Panc1 (cell line): ENCODE data around the gene GPR15. TPM values are rescaled to one million over a fixed set of nuclear protein-coding genes. Genes with fewer than 3 reads are reported as not detected.

Experiments
- ATAC-seq: fragments of 200-7000 bp; cut with Tn5 transposase; 2 replicates; pipeline ENCODE4 v1.9.1; 2020; ENCODE audit warnings: mild to moderate bottlenecking, moderate library complexity
- BruUV-seq: library from RNA; stranded (reverse); fragments of 400-500 nt; replicated peaks from 2 replicates; lab custom pipeline; 2021; lab: Mats Ljungman, UMichigan
- CTCF ChIA-PET: fragments of 300-600 bp; sonication (Branson Sonifier 250); formaldehyde crosslinking; loops from one replicate; lab custom pipeline; 2022; ENCODE audit warnings: antibody characterized with exemption; lab: Charles Lee
- POLR2A ChIA-PET: fragments of 300-600 bp; sonication (Branson Sonifier 250); formaldehyde crosslinking; loops from one replicate; lab custom pipeline; 2022; ENCODE audit warnings: antibody characterized with exemption; lab: Charles Lee
- DNase-seq: peaks from one replicate; pipeline ENCODE4 v3.0.0-alpha.2; 2010; ENCODE audit warnings: low read depth, low spot score
- H3K27ac ChIP-seq: 2 replicates; pipeline ENCODE4 v1.5.1; 2011; ENCODE audit warnings: mild to moderate bottlenecking, low read length, inconsistent platforms
- H3K27me3 ChIP-seq: fragments of 200-500 bp; sonication (Bioruptor generic); 2 replicates; pipeline ENCODE4 v1.6.0; 2014; ENCODE audit warnings: low read length, inconsistent platforms; ENCODE audit not compliant: control insufficient read depth, insufficient read depth
- H3K36me3 ChIP-seq: fragments of 200-500 bp; sonication (Bioruptor generic); 2 replicates; pipeline ENCODE4 v1.5.1; 2014; ENCODE audit warnings: inconsistent platforms, mild to moderate bottlenecking, low read length, moderate library complexity; ENCODE audit not compliant: control insufficient read depth, insufficient read depth
- H3K4me1 ChIP-seq: 2 replicates; pipeline ENCODE4 v1.5.1; 2011; ENCODE audit warnings: inconsistent platforms, mild to moderate bottlenecking, low read length, moderate library complexity; ENCODE audit not compliant: control insufficient read depth, insufficient read depth
- H3K4me3 ChIP-seq, 2 experiments: 2 replicates each; pipeline ENCODE4 v1.5.1; 2011 to 2012; ENCODE audit warnings: low read depth in 2 of 2, low read length in 2 of 2, mild to moderate bottlenecking in 2 of 2, inconsistent platforms in 1 of 2, moderate library complexity in 1 of 2
- H3K9me3 ChIP-seq: fragments of 200-500 bp; sonication (Bioruptor generic); 2 replicates; pipeline ENCODE4 v1.5.1; 2014; ENCODE audit warnings: low read depth, mild to moderate bottlenecking, inconsistent platforms, low read length, moderate library complexity; ENCODE audit not compliant: control insufficient read depth, insufficient read depth
- POLR2AphosphoS5 ChIP-seq: IDR thresholded peaks from 2 replicates; pipeline ENCODE4 v1.6.1; 2012; ENCODE audit warnings: mild to moderate bottlenecking, low read depth, low read length, moderate library complexity
- SIN3A ChIP-seq: IDR thresholded peaks from 2 replicates; pipeline ENCODE4 v1.6.1; 2012; ENCODE audit warnings: low read depth, mild to moderate bottlenecking, low read length, moderate library complexity, borderline replicate concordance; ENCODE audit not compliant: insufficient read depth
- TCF7L2 ChIP-seq: IDR thresholded peaks from 2 replicates; pipeline ENCODE4 v1.6.1; 2011; ENCODE audit warnings: mild to moderate bottlenecking, low read depth, low read length, inconsistent platforms
- in situ Hi-C: cut with HindIII; loops from 2 replicates; pipeline ENCODE4 v1.10.0; 2016; ENCODE audit warnings: low sequenced_read_pairs, low pct_unique_long_range_greater_than_20kb
- intact Hi-C: fragments of 100-400 bp; cut with micrococcal nuclease; formaldehyde crosslinking; loops from one replicate; pipeline ENCODE4 v1.10.0; 2022; ENCODE audit not compliant: unreplicated experiment
- total RNA-seq: library from RNA; stranded (reverse); gene quantifications from one replicate; pipeline ENCODE4 v1.2.1, GENCODE V29; 2021; ENCODE audit not compliant: unreplicated experiment
- TF ChIP-seq, protein P1 (sequence below): fragments of 450-650 bp; IDR thresholded peaks from 2 replicates; pipeline ENCODE4 v1.5.1; 2017; ENCODE audit warnings: mild to moderate bottlenecking
- TF ChIP-seq, protein P2 (sequence below), 2 experiments: IDR thresholded peaks; 2 replicates each; pipeline ENCODE4 v1.6.1; 2011 to 2012; ENCODE audit warnings: low read depth in 2 of 2, control low read depth in 1 of 2, low read length in 1 of 2, mild to moderate bottlenecking in 1 of 2, moderate library complexity in 1 of 2; ENCODE audit not compliant: insufficient read depth in 1 of 2

Gene GPR15
- total RNA-seq, 1 experiment from 2014 or later, result not detected

GRCh38 chr3:98501863-98502576, 29.8 kb upstream of the GPR15 start:
- in situ Hi-C loops (no loop called here), intact Hi-C loops (no loop called here)
- Histone ChIP-seq H3K9me3 (no peaks in the 10 kb centered on the region), H3K27me3 (peaks cover 6% of the 10 kb centered on the region; the same call in 1 of the 2 replicates), H3K36me3 (no peaks in the 10 kb centered on the region), H3K4me1 (no peaks in the 10 kb centered on the region), H3K4me3 (no peak overlapping the region), H3K27ac (no peak overlapping the region)
- CTCF ChIA-PET, result no interaction called here
- BruUV-seq, result no TSS peak
- ATAC-seq (no peak), DNase-seq (no peak)
- POLR2A ChIA-PET, result no interaction called here
- TF ChIP-seq SIN3A (no peak), POLR2AphosphoS5 (no peak)
- TF ChIP-seq, protein P1, sequence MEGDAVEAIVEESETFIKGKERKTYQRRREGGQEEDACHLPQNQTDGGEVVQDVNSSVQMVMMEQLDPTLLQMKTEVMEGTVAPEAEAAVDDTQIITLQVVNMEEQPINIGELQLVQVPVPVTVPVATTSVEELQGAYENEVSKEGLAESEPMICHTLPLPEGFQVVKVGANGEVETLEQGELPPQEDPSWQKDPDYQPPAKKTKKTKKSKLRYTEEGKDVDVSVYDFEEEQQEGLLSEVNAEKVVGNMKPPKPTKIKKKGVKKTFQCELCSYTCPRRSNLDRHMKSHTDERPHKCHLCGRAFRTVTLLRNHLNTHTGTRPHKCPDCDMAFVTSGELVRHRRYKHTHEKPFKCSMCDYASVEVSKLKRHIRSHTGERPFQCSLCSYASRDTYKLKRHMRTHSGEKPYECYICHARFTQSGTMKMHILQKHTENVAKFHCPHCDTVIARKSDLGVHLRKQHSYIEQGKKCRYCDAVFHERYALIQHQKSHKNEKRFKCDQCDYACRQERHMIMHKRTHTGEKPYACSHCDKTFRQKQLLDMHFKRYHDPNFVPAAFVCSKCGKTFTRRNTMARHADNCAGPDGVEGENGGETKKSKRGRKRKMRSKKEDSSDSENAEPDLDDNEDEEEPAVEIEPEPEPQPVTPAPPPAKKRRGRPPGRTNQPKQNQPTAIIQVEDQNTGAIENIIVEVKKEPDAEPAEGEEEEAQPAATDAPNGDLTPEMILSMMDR, result no peak

DNA sequence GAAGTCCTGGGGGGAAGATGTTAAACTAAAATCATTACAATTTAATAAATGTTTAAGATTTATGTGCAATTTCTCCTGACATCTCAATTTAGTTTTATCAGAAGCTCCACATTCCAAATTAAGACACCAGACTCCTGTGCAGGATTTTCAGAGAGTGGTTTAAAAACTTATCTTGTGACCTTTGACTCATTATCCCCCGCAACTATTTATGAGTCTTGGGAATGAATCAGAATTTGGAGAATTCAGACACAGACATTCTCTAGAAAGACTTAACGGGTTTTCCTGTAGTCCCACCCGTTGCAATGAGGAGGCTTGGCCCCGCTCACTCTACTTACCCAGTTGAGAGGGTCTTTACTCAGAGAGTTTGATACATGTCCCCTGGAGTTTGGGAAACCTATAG, 27.2 kb upstream of the GPR15 start:
- ChIA-PET CTCF (no interaction called here), POLR2A (no interaction called here)
- Histone ChIP-seq H3K27me3 (peaks cover 6% of the 10 kb centered on the region; the same call in 1 of the 2 replicates), H3K27ac (no peak overlapping the region), H3K9me3 (no peaks in the 10 kb centered on the region), H3K4me3 (no peak overlapping the region), H3K36me3 (no peaks in the 10 kb centered on the region), H3K4me1 (no peaks in the 10 kb centered on the region)
- BruUV-seq, result no TSS peak
- ATAC-seq, result no peak
- intact Hi-C loops (no loop called here), in situ Hi-C loops (no loop called here)
- no peak for DNase-seq
- TF ChIP-seq POLR2AphosphoS5 (no peak), TCF7L2 (no peak), SIN3A (no peak)
- TF ChIP-seq, protein P1, result no peak
- TF ChIP-seq, protein P2, sequence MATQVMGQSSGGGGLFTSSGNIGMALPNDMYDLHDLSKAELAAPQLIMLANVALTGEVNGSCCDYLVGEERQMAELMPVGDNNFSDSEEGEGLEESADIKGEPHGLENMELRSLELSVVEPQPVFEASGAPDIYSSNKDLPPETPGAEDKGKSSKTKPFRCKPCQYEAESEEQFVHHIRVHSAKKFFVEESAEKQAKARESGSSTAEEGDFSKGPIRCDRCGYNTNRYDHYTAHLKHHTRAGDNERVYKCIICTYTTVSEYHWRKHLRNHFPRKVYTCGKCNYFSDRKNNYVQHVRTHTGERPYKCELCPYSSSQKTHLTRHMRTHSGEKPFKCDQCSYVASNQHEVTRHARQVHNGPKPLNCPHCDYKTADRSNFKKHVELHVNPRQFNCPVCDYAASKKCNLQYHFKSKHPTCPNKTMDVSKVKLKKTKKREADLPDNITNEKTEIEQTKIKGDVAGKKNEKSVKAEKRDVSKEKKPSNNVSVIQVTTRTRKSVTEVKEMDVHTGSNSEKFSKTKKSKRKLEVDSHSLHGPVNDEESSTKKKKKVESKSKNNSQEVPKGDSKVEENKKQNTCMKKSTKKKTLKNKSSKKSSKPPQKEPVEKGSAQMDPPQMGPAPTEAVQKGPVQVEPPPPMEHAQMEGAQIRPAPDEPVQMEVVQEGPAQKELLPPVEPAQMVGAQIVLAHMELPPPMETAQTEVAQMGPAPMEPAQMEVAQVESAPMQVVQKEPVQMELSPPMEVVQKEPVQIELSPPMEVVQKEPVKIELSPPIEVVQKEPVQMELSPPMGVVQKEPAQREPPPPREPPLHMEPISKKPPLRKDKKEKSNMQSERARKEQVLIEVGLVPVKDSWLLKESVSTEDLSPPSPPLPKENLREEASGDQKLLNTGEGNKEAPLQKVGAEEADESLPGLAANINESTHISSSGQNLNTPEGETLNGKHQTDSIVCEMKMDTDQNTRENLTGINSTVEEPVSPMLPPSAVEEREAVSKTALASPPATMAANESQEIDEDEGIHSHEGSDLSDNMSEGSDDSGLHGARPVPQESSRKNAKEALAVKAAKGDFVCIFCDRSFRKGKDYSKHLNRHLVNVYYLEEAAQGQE (IDR thresholded peaks at IDR 0.05; ENCODE audit: insufficient read depth in 1 of 2, low read depth in 2 of 2, low read length in 1 of 2), result no peak
